AG08395 (cell line): Measurements from ENCODE around the gene DOCK4.

Source experiments
- DNase-seq: peaks from one replicate; pipeline ENCODE4 v3.0.0; 2012; ENCODE audit warnings: mixed read lengths, low spot score

Gene DOCK4

DNA sequence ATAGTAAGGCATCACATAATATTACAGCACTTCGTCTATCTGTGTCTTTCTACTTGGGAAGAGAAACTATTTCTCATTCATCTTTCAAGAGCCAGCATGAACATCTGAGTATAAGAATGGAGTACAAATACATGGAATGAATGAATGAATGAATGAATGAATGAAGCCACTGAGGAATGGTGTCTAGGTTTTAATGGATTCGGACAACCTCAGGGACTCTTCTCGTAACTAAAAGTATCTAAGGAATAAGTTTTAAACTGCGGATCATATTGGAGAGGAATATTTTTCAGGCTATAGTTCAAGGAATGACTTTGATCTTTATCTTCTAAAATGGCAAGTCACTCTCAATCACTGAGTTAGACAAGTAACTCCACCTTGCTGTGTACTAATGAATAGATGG lies 199.0 kb downstream of the DOCK4 start:
- DNase-seq = no peak

- no peak for DNase-seq
These were observed 200.1 kb downstream of the DOCK4 start for GRCh38 chr7:112006071-112006470.

DNA sequence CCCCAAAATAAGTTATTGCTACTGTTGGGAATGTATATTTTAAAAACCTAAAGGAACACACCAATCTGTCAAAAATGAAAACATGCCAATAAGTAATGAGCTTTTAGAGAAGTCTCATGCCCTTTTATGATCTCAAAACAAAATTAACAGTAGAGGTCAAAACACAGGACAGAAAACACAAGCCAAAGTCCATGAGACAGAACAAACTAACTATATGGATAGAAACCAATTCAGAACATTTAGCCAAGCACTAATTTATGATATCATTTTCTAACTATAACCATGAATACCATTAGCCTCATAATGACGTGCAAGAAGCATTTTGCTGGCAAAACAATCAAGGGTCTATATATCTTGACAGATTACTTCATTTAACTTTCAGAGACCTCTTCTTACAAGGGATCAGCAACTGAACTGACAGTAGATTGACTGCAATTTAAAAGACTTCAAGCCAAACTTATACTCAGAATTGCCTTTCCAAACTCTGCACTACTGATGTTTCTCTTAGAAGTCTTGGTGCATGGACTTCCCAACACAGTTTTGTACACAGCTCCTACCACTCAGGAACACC lies 200.9 kb downstream of the DOCK4 start:
- DNase-seq = no peak

DNA sequence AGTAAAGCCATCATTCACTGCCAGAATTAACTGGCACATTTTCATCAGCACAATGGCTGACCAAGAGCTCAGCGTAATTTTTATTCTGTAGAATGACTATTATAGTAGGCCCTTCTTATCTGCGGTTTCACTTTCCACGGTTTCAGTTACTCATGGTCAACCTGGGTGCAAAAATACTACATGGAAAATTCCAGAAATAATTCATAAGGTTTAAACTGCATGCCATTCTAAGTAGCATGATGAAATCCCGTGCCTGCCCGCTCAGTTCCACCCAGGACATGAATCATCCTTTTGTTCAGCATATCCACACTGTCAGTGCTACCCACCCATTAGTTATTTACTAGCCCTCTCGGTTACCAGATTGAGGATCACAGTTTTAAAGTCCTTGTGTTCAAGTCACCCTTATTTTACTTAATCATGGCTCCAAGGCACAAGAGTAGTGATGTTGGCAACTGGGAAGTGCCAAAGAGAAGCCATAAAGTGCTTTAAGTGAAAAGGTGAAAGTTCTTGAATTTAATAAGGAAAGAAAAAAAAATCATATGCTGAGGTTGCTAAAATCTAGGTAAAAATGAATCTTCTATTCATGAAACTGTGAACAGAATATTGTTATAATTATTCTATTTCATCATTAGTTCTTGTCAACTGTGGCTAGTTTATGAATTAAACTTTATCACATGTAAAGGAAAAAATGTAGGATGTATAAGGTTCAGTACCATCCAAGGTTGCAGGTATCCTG lies 204.9 kb downstream of the DOCK4 start:
- peak; percentile 22 for DNase-seq

DNA sequence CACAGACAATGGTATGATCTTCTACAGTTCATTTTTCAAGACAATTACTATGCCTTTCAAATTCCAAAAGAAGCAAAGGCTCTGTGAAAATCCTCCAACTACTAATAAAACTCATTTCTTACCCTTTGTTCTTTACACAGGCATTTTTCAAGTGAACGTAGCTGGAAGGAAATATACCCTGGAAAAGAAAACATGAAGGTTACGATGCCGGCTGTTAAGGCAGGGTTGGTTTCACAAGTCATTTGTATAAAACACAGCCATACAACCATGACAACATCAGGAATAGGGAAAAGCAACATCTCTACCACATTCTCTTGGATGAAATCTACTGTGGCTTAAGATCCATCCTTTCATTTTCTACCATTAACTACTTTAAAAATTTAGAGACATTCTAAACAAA lies 207.9 kb downstream of the DOCK4 start:
- DNase-seq = no peak

- no peak for DNase-seq
These were observed 208.7 kb downstream of the DOCK4 start for GRCh38 chr7:111997546-111997945.

DNA sequence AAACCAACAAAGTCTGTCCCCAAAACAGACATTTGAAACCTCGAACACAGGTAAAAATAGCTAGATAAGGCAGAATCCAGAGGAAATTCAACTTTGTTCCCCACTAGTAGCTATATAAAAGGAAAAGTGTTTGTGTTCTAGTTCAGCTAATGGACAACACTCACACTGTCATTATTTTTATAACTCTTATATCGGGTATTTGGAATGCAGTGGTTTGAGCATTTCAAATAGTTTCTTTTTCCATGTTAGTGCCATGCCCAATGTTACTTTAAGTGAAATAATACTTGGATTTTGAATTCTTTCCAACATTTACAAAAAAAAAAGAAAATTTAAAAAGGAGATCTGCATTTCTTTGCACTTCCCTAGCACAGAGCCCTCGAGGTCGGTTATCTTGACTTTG lies 213.6 kb downstream of the DOCK4 start:
- peak; percentile 6 for DNase-seq

- DNase-seq = no peak
These were observed 215.6 kb downstream of the DOCK4 start for GRCh38 chr7:111990643-111991042.

DNA sequence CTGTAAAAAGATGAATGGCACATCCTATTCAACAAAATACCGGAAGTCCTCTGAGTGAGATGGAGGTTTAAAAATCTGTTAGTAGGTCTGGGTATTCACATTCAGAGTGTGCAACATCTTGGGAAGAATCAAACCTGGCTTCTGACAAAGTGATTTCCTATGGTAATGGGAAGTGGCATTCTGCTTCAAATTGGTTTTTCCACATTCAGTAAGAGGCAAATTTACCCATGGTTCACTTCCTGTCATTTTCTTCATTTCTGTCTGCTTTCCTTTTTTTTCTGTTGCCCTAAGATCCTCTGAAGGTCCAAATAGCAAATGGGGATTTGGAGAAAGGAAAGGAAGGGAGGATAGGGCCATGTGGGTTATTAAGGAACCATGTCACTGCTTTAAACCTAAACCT lies 218.3 kb downstream of the DOCK4 start:
- no peak for DNase-seq

GRCh38 chr7:111987115-111987826 lies 218.9 kb downstream of the DOCK4 start:
- peak; percentile 9 for DNase-seq

- DNase-seq = no peak
These were observed 219.6 kb downstream of the DOCK4 start for GRCh38 chr7:111986601-111987000.

DNA sequence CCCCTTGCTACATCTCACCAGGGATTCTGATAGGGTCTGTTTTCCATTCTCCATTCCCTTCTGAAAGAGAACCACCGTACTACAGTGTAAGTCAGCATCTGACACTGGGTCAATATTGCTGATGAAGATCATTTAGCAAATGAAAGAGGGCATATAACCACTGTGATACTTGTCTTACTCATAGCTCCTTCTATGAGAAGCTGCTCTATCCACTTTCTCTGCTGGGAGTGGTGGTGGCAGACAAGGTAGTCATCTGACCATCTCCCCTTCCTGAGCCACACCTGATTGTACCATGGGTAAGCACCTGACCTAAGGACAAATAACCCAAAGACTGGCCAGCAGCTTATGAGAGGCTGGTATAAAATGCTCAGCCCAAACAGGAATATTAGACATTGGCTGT lies 220.4 kb downstream of the DOCK4 start:
- no peak for DNase-seq

- DNase-seq = no peak
These were observed 223.4 kb downstream of the DOCK4 start for GRCh38 chr7:111982804-111983203.

GRCh38 chr7:111982133-111982532 lies 224.1 kb downstream of the DOCK4 start:
- DNase-seq = no peak

- DNase-seq = no peak
These were observed 225.5 kb downstream of the DOCK4 start for GRCh38 chr7:111980725-111981124.

DNA sequence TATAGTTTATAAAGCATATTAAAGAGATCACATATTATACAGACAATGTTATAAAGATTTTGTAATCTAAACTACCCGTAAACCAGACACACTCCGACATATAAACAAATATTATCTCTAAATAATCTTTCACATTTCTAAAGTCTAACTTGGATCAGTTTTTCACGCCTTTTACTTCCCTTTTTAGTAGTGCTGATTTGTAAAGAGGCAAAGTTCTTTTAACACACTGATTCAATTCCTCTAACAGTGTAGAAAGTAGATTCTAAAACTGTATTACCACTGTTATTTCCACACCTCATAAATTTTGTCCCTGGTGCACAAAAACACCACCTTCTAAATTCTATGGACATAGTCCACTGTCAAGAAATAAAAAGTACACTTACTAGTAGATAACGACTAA lies 230.9 kb downstream of the DOCK4 start:
- DNase-seq = no peak

- no peak for DNase-seq
These were observed 245.2 kb downstream of the DOCK4 start for GRCh38 chr7:111960984-111961383.

DNA sequence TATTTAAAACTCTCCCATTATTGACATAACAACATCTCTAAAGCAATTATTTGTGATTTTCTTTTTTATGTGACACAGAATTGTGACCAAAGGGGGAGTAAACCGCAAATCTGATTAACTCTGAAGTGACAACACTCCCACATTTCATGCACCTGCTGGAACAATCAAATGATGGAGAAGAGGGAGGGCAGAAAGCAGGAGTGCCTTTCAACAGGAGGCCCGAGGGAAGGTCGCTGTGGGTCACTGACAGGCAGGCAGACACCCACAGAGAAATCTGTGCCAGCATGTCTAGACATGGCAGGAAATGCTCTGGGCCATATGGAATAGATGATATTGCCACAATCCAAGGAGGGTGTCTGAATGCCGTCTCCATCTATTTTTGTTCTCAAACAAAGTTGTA lies 247.3 kb downstream of the DOCK4 start:
- DNase-seq = no peak

DNA sequence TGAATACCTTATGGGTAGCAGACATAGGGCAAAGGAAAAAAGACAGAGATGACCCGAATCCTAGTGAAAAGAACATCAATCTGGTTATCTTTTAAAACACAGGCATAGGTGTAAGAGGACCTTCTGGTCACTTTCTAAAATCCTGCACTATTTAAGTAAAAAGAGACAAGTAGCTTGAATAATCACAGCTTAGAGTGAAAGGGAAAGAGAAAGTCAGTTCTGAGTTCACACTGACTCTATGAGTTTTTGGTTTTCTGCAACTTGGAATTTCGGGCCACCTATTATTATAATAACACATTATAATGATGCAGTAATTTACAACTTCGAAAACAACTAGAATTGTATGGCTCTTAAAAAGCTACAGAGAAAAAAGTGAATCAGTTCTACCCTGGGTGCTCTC lies 247.8 kb downstream of the DOCK4 start:
- no peak for DNase-seq

DNA sequence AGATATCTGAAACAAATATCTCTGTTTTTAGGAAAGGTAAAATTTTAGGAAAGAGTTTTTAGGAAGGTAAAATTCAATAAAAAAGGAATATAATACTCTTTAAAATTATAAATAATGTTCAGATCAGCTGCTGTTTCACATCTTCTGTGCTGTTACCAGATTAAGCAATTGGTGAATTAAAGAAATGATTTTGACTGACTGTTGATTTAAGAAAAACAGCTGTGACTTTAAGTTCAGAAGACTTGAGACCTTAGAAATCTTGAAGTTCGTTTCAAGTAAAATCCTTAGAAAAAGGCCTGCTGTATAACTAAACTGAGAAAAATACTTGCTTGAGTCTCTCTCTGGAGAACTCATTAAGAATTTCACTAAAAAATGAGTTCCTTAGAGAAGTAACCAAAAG lies 250.6 kb downstream of the DOCK4 start:
- no peak for DNase-seq

DNA sequence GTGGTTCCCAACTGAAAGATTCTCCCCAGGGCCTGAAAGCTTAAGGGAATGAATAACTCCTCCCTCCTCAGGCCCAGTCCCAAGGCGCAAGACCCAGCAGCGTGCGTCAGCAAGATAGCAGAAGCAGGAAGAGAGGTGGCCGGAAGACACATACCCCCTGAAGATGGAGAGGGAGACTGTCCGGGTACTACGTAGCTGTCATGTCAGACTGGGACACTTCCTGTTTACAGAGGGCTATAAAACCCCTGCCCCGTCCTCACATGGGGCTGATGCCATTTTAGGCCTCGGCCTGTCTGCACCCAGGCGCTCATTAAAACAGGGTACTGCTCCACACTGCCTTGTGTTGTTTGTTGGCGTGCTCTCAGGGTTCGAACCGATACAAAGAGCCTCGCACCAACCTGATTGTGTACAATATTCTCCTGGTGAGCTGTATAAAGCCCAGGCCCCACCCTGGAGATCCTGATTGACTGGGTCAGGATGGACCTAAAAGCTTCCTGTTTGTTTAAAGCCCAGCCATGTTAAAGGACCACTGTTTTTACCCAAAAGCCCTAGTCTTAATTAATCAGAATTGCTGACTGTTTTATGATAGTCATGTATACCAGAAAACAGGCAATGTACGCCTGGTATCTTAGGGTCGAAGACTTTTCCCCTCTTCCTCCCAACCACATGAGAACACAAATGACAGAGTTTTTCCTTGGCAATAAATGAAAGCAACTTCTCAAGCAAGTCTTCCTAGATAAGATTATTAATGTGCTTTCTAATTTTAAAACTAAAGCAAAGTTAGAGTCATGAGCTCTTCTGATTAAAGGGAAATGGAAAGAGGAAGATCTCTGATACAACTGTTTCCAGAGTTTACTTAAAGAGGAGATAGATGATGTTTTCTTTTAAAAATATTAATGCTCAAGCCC lies 251.5 kb downstream of the DOCK4 start:
- no peak for DNase-seq

DNA sequence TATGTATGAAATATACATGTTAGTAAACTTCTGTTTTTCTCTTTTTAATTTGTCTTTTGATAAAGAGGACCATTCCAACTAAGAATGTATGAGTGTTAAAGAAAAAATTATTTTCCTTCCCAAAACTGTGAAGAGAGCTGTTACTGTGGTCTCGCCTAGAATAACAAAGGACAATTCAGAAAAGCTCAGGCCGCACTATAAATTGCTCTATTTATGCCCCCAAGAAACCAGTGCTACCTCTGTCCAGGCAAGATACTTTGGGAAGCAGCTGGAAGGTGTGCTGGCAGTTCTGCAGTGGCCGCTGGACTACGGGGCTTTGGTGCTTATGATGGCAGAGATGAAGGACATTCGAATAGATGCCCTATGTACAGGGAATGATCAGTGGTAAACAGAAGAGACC lies 252.1 kb downstream of the DOCK4 start:
- no peak for DNase-seq
